ENCODE results near the gene WDR1. TPM values are rescaled to one million over a fixed set of nuclear protein-coding genes. Genes with fewer than 3 reads are reported as not detected.

WDR1 gene
- polyA plus RNA-seq, 1 of the 3 experiments (the other 2 are of a cell fraction), result 310 TPM

DNA sequence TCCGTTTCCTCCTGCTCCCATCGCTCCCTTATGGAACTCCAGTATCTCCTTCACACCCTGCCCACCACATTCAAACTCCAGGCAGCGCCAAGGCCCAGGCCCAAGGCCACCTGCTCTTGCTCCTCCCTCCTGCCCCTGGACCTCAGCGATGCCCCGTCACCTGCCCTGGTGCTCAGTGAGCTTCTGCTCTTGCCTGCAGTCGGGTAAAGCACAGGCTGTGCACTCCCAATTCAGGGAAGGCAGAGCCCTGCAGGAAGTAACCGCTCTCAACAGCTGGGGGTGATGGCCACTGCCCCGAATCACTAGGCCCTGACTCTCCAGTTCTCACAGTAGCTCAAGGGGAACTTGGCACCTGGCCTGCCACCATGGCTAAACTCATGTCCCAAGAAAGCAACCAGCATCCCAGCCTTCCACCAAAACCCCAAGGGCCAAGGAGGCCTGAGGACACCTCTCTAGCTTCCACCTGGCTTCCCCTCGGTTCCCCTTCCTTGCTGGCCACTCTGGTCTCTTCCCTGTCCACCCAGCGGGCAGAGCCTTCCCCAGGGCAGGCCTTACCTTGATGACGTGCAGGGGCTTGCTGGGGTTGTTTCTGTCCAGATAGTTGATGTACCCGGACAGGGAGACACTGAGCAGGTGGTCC is 29.3 kb downstream of the WDR1 start:
- Histone ChIP-seq H3K4me1 (ENCODE audit: control insufficient read depth in 1 of 2, insufficient read depth in 2 of 2, low read depth in 1 of 2, low read length in 1 of 2) (peaks cover 0 to 2% of the 10 kb centered on the region in 2 experiments; a peak in 1 of 4 replicates), H3K4me2 (no peak overlapping the region), H3K4me3 (ENCODE audit: low read depth in 2 of 2, low read length in 1 of 2) (no peak overlapping the region), H2AFZ (ENCODE audit: low read depth) (no peak overlapping the region), H3K9me3 (no peaks in the 10 kb centered on the region), H3K79me2 (ENCODE audit: insufficient read depth) (peaks cover 83% of the 10 kb centered on the region), H3K27me3 (ENCODE audit: insufficient read depth) (no peaks in the 10 kb centered on the region), H3K9me2 (no peaks in the 10 kb centered on the region), H3K9ac (no peak overlapping the region), H4K20me1 (ENCODE audit: insufficient read depth) (peaks cover 87% of the 10 kb centered on the region), H3F3A (replicated peaks; ENCODE audit: insufficient read depth) (no peaks in the 10 kb centered on the region), H3K36me3 (replicated peaks in 1 of 2; ENCODE audit: control insufficient read depth in 1 of 2, insufficient read depth in 2 of 2, low read length in 1 of 2) (peaks cover 42 to 98% of the 10 kb centered on the region in 2 experiments), H3K27ac (ENCODE audit: low read depth in 2 of 2, low read length in 1 of 2) (no peak overlapping the region)
- 95% methylated on average over 10 of the region's 12 CpGs for WGBS (ENCODE audit: low lambda C conversion rate)
- POLR2A ChIA-PET, result interaction anchor here (1.0 kb wide), 1 partner anchor 24 kb away, joined by 3 read pairs; no protein-coding TSS in a partner anchor
- CTCF ChIA-PET, result interaction anchor here (1.5 kb wide), 1 partner anchor 73 kb away, joined by 3 read pairs; no protein-coding TSS in a partner anchor
- no peak for DNase-seq
- TF ChIP-seq, protein P1, sequence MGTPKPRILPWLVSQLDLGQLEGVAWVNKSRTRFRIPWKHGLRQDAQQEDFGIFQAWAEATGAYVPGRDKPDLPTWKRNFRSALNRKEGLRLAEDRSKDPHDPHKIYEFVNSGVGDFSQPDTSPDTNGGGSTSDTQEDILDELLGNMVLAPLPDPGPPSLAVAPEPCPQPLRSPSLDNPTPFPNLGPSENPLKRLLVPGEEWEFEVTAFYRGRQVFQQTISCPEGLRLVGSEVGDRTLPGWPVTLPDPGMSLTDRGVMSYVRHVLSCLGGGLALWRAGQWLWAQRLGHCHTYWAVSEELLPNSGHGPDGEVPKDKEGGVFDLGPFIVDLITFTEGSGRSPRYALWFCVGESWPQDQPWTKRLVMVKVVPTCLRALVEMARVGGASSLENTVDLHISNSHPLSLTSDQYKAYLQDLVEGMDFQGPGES (IDR thresholded peaks at IDR 0.05; ENCODE audit: low read depth, low read length), result no peak
- TF ChIP-seq, protein P2, sequence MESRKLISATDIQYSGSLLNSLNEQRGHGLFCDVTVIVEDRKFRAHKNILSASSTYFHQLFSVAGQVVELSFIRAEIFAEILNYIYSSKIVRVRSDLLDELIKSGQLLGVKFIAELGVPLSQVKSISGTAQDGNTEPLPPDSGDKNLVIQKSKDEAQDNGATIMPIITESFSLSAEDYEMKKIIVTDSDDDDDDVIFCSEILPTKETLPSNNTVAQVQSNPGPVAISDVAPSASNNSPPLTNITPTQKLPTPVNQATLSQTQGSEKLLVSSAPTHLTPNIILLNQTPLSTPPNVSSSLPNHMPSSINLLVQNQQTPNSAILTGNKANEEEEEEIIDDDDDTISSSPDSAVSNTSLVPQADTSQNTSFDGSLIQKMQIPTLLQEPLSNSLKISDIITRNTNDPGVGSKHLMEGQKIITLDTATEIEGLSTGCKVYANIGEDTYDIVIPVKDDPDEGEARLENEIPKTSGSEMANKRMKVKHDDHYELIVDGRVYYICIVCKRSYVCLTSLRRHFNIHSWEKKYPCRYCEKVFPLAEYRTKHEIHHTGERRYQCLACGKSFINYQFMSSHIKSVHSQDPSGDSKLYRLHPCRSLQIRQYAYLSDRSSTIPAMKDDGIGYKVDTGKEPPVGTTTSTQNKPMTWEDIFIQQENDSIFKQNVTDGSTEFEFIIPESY (IDR thresholded peaks at IDR 0.05; ENCODE audit: borderline replicate concordance, low read depth), result no peak
- TF ChIP-seq, protein P3, sequence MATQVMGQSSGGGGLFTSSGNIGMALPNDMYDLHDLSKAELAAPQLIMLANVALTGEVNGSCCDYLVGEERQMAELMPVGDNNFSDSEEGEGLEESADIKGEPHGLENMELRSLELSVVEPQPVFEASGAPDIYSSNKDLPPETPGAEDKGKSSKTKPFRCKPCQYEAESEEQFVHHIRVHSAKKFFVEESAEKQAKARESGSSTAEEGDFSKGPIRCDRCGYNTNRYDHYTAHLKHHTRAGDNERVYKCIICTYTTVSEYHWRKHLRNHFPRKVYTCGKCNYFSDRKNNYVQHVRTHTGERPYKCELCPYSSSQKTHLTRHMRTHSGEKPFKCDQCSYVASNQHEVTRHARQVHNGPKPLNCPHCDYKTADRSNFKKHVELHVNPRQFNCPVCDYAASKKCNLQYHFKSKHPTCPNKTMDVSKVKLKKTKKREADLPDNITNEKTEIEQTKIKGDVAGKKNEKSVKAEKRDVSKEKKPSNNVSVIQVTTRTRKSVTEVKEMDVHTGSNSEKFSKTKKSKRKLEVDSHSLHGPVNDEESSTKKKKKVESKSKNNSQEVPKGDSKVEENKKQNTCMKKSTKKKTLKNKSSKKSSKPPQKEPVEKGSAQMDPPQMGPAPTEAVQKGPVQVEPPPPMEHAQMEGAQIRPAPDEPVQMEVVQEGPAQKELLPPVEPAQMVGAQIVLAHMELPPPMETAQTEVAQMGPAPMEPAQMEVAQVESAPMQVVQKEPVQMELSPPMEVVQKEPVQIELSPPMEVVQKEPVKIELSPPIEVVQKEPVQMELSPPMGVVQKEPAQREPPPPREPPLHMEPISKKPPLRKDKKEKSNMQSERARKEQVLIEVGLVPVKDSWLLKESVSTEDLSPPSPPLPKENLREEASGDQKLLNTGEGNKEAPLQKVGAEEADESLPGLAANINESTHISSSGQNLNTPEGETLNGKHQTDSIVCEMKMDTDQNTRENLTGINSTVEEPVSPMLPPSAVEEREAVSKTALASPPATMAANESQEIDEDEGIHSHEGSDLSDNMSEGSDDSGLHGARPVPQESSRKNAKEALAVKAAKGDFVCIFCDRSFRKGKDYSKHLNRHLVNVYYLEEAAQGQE (IDR thresholded peaks at IDR 0.05; ENCODE audit: low read depth, low read length), result no peak
- TF ChIP-seq, protein P4, sequence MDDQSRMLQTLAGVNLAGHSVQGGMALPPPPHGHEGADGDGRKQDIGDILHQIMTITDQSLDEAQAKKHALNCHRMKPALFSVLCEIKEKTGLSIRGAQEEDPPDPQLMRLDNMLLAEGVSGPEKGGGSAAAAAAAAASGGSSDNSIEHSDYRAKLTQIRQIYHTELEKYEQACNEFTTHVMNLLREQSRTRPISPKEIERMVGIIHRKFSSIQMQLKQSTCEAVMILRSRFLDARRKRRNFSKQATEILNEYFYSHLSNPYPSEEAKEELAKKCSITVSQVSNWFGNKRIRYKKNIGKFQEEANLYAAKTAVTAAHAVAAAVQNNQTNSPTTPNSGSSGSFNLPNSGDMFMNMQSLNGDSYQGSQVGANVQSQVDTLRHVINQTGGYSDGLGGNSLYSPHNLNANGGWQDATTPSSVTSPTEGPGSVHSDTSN (IDR thresholded peaks at IDR 0.05), result no peak
- TF ChIP-seq NFIC (IDR thresholded peaks at IDR 0.05; ENCODE audit: borderline replicate concordance) (no peak), RXRA (IDR thresholded peaks at IDR 0.05; ENCODE audit: borderline replicate concordance, low read depth) (no peak), SMC3 (IDR thresholded peaks at IDR 0.05; ENCODE audit: low read depth, low read length) (no peak), YY1 (IDR thresholded peaks at IDR 0.05; ENCODE audit: low read depth) (no peak)
- TF ChIP-seq, protein P5, sequence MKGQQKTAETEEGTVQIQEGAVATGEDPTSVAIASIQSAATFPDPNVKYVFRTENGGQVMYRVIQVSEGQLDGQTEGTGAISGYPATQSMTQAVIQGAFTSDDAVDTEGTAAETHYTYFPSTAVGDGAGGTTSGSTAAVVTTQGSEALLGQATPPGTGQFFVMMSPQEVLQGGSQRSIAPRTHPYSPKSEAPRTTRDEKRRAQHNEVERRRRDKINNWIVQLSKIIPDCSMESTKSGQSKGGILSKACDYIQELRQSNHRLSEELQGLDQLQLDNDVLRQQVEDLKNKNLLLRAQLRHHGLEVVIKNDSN (IDR thresholded peaks at IDR 0.05; ENCODE audit: borderline replicate concordance, low read depth), result no peak

All from SK-N-SH (cell line).